SU-DHL-6 (cell line): ENCODE measurements around the gene BANP.

ENCODE experiments used
- H2AFZ ChIP-seq: fragments of 200-600 bp; sonication (generic); 2 replicates; pipeline ENCODE4 v1.6.1; 2014; ENCODE audit warnings: low read depth, mild to moderate bottlenecking, moderate library complexity, mixed read lengths, antibody characterized with exemption, low read length; ENCODE audit not compliant: severe bottlenecking
- H3F3A ChIP-seq: fragments of 200-600 bp; shearing (Covaris generic); 2 replicates; pipeline ENCODE4 v1.6.0; 2016; ENCODE audit warnings: antibody characterized with exemption, mild to moderate bottlenecking; ENCODE audit not compliant: insufficient read depth
- H3K27ac ChIP-seq: fragments of 200-600 bp; sonication (generic); 2 replicates; pipeline ENCODE4 v1.5.1; 2016; ENCODE audit warnings: low read depth, mild to moderate bottlenecking, low read length, moderate library complexity, mixed read lengths
- H3K27me3 ChIP-seq: fragments of 200-600 bp; sonication (generic), shearing (Covaris generic); 2 replicates; pipeline ENCODE4 v1.6.0; 2014; ENCODE audit warnings: mild to moderate bottlenecking, low read length
- H3K36me3 ChIP-seq: fragments of 200-600 bp; sonication (generic); 2 replicates; pipeline ENCODE4 v1.6.1; 2014; ENCODE audit warnings: mild to moderate bottlenecking, low read length, mixed read lengths
- H3K4me2 ChIP-seq: fragments of 300-600, 200-600 bp; shearing (Covaris generic), sonication (generic); 2 replicates; pipeline ENCODE4 v1.6.0; 2014; ENCODE audit warnings: low read length, low read depth, mild to moderate bottlenecking; ENCODE audit not compliant: poor library complexity, severe bottlenecking
- H3K4me3 ChIP-seq: fragments of 200-600 bp; sonication (generic); 2 replicates; pipeline ENCODE4 v1.5.1; 2014; ENCODE audit warnings: antibody characterized with exemption, low read length, mild to moderate bottlenecking, mixed read lengths; ENCODE audit not compliant: insufficient read depth, poor library complexity, severe bottlenecking
- H3K79me2 ChIP-seq: fragments of 200-600 bp; sonication (generic); 2 replicates; pipeline ENCODE4 v1.6.1; 2014; ENCODE audit warnings: mild to moderate bottlenecking, low read length, moderate library complexity; ENCODE audit not compliant: insufficient read depth
- H3K9ac ChIP-seq: fragments of 200-600 bp; sonication (generic); 2 replicates; pipeline ENCODE4 v1.7.0; 2014; ENCODE audit warnings: mild to moderate bottlenecking, low read length
- H3K9me2 ChIP-seq: fragments of 200-600 bp; sonication (generic); replicated peaks from 2 replicates; pipeline ENCODE4 v1.6.1; 2014; ENCODE audit warnings: low read length; ENCODE audit not compliant: insufficient read depth
- H3K9me3 ChIP-seq: fragments of 200-600 bp; sonication (generic); 2 replicates; pipeline ENCODE4 v1.6.1; 2014; ENCODE audit warnings: low read length, mixed read lengths; ENCODE audit not compliant: insufficient read depth
- H4K20me1 ChIP-seq: fragments of 200-600 bp; sonication (generic); 2 replicates; pipeline ENCODE4 v1.6.1; 2014; ENCODE audit warnings: low read depth, mild to moderate bottlenecking, antibody characterized with exemption, low read length, moderate library complexity, mixed read lengths
- EZH2phosphoT487 ChIP-seq: fragments of 200-600 bp; sonication (generic), shearing (Covaris generic); conservative IDR thresholded peaks from 2 replicates; pipeline ENCODE4 v1.6.1; 2018; ENCODE audit warnings: mild to moderate bottlenecking, antibody characterized with exemption, low read length, moderate library complexity, mixed read lengths
- TF ChIP-seq, protein P1 (sequence below): fragments of 200-600 bp; sonication (generic); IDR thresholded peaks from one replicate; pipeline ENCODE4 v1.5.1; 2017; ENCODE audit warnings: antibody characterized with exemption, mild to moderate bottlenecking, low read length, moderate library complexity; ENCODE audit not compliant: insufficient read depth, poor library complexity, severe bottlenecking

The BANP gene

DNA sequence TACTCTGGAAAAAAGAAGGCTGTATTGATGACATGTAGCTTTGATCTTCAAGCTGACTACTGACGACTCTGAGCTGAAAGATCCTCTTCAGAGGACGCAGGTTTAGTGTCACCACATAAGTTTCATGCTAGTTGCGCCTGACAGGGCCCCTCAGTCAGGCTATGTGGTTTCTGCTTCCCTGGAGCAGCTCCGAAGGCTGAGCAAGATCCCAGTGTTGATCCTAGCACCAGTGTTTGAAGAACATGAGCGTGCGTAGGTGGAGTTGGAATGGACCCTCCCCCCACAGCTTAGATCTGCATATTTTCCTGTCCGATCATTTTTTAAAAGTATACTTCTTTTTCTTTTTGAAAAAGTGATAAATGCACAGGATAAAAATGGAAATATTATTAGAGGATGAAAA lies 17.3 kb downstream of the BANP start:
- Histone ChIP-seq H3F3A (no peaks in the 10 kb centered on the region), H3K9me2 (no peaks in the 10 kb centered on the region), H2AFZ (no peak overlapping the region), H4K20me1 (no peaks in the 10 kb centered on the region; the same call in 1 of the 2 replicates), H3K9me3 (no peaks in the 10 kb centered on the region; the same call in 1 of the 2 replicates), H3K4me3 (no peak overlapping the region), H3K79me2 (peaks cover 87% of the 10 kb centered on the region), H3K27me3 (no peaks in the 10 kb centered on the region), H3K4me2 (no peak overlapping the region), H3K27ac (no peak overlapping the region), H3K36me3 (peaks cover 3% of the 10 kb centered on the region; the same call in 1 of the 2 replicates), H3K9ac (no peak overlapping the region)
- TF ChIP-seq EZH2phosphoT487, result no peak
- TF ChIP-seq, protein P1, sequence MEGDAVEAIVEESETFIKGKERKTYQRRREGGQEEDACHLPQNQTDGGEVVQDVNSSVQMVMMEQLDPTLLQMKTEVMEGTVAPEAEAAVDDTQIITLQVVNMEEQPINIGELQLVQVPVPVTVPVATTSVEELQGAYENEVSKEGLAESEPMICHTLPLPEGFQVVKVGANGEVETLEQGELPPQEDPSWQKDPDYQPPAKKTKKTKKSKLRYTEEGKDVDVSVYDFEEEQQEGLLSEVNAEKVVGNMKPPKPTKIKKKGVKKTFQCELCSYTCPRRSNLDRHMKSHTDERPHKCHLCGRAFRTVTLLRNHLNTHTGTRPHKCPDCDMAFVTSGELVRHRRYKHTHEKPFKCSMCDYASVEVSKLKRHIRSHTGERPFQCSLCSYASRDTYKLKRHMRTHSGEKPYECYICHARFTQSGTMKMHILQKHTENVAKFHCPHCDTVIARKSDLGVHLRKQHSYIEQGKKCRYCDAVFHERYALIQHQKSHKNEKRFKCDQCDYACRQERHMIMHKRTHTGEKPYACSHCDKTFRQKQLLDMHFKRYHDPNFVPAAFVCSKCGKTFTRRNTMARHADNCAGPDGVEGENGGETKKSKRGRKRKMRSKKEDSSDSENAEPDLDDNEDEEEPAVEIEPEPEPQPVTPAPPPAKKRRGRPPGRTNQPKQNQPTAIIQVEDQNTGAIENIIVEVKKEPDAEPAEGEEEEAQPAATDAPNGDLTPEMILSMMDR, result no peak

DNA sequence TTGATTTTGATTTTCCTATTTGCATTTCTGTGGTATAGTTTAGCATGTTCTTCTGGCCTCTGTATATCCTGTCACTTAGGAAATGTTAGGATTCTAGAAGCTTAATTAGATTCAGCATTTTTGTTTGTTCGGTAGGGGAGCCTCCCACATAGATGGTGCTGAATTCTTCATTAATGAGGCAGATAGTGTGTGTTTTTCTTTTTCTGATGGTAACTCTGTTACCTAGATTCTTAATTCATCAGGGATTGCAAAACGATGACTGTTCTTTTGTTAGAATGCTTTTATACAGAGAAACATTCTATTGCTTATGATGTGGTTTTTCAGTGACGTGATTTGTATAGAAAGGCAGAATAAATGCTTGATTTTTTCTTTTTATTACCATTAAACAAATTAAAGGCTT lies 19.0 kb downstream of the BANP start:
- H2AFZ ChIP-seq, result no peak overlapping the region
- H3K9ac ChIP-seq, result no peak overlapping the region
- no peaks in the 10 kb centered on the region for H3F3A ChIP-seq
- H3K36me3 ChIP-seq, result peaks cover 3% of the 10 kb centered on the region; the same call in 1 of the 2 replicates
- H3K9me2 ChIP-seq, result no peaks in the 10 kb centered on the region
- no peak overlapping the region for H3K4me2 ChIP-seq
- no peaks in the 10 kb centered on the region; the same call in 1 of the 2 replicates for H3K9me3 ChIP-seq
- no peak for TF ChIP-seq EZH2phosphoT487
- TF ChIP-seq, protein P1, result no peak
- peaks cover 85% of the 10 kb centered on the region for H3K79me2 ChIP-seq
- no peaks in the 10 kb centered on the region for H4K20me1 ChIP-seq
- H3K27me3 ChIP-seq, result no peaks in the 10 kb centered on the region
- H3K4me3 ChIP-seq, result no peak overlapping the region
- no peak overlapping the region for H3K27ac ChIP-seq

DNA sequence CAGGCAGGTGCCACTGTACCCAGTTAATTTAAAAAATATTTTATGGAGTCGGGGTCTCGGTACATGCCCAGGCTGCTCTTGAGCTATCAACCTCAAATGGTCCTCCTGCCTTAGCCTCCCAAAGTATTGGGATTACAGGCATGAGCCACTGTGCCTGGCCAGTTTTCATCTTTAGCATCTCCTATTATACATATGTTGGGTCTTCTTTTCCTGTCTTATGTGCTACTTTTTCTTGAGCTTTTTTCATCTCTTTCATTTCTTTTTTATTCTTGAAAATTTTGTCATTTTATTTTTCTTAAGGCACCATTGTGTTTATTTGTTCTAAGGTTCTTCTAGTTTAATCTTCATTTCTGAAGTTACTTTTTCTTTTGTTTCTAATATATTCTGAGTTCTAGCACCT lies 20.7 kb downstream of the BANP start:
- no peak overlapping the region for H3K4me2 ChIP-seq
- H3K27ac ChIP-seq, result no peak overlapping the region
- H2AFZ ChIP-seq, result no peak overlapping the region
- H3K4me3 ChIP-seq, result no peak overlapping the region
- peaks cover 69% of the 10 kb centered on the region for H3K79me2 ChIP-seq
- H3K9me2 ChIP-seq, result no peaks in the 10 kb centered on the region
- peaks cover 3% of the 10 kb centered on the region; the same call in 1 of the 2 replicates for H3K36me3 ChIP-seq
- no peaks in the 10 kb centered on the region for H3F3A ChIP-seq
- no peaks in the 10 kb centered on the region for H4K20me1 ChIP-seq
- TF ChIP-seq, protein P1, result no peak
- no peak for TF ChIP-seq EZH2phosphoT487
- no peaks in the 10 kb centered on the region; the same call in 1 of the 2 replicates for H3K9me3 ChIP-seq
- no peaks in the 10 kb centered on the region for H3K27me3 ChIP-seq
- H3K9ac ChIP-seq, result no peak overlapping the region
